NB4 (cell line): ENCODE results near the gene SPATA31D1.

Experiments used
- DNase-seq: peaks from one replicate; pipeline ENCODE4 v3.0.0; 2010; ENCODE audit warnings: low read depth
- H3K4me3 ChIP-seq: one replicate; pipeline ENCODE4 v1.5.1; 2011; ENCODE audit warnings: mild to moderate bottlenecking, low read depth, low read length, moderate library complexity
- MYC ChIP-seq: IDR thresholded peaks from 2 replicates; pipeline ENCODE4 v1.6.1; 2011; ENCODE audit warnings: low read depth, low read length
- POLR2A ChIP-seq: IDR thresholded peaks from 2 replicates; pipeline ENCODE4 v1.6.1; 2011; ENCODE audit warnings: mild to moderate bottlenecking; ENCODE audit not compliant: insufficient read length; ENCODE audit errors: extremely low read depth
- TF ChIP-seq, protein P1 (sequence below): IDR thresholded peaks from one replicate; pipeline ENCODE4 v1.5.1; 2012; ENCODE audit warnings: low read depth, low read length
- TF ChIP-seq, protein P2 (sequence below): IDR thresholded peaks from 2 replicates; pipeline ENCODE4 v1.6.1; 2011; ENCODE audit warnings: low read depth, low read length

SPATA31D1 gene

GRCh38 chr9:81980568-81980967 is 8.0 kb upstream of the SPATA31D1 start:
- no peak for DNase-seq
- no peak overlapping the region for H3K4me3 ChIP-seq
- TF ChIP-seq POLR2A (no peak), MYC (no peak)
- TF ChIP-seq, protein P1, sequence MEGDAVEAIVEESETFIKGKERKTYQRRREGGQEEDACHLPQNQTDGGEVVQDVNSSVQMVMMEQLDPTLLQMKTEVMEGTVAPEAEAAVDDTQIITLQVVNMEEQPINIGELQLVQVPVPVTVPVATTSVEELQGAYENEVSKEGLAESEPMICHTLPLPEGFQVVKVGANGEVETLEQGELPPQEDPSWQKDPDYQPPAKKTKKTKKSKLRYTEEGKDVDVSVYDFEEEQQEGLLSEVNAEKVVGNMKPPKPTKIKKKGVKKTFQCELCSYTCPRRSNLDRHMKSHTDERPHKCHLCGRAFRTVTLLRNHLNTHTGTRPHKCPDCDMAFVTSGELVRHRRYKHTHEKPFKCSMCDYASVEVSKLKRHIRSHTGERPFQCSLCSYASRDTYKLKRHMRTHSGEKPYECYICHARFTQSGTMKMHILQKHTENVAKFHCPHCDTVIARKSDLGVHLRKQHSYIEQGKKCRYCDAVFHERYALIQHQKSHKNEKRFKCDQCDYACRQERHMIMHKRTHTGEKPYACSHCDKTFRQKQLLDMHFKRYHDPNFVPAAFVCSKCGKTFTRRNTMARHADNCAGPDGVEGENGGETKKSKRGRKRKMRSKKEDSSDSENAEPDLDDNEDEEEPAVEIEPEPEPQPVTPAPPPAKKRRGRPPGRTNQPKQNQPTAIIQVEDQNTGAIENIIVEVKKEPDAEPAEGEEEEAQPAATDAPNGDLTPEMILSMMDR, result no peak
- TF ChIP-seq, protein P2, sequence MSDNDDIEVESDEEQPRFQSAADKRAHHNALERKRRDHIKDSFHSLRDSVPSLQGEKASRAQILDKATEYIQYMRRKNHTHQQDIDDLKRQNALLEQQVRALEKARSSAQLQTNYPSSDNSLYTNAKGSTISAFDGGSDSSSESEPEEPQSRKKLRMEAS, result no peak

DNA sequence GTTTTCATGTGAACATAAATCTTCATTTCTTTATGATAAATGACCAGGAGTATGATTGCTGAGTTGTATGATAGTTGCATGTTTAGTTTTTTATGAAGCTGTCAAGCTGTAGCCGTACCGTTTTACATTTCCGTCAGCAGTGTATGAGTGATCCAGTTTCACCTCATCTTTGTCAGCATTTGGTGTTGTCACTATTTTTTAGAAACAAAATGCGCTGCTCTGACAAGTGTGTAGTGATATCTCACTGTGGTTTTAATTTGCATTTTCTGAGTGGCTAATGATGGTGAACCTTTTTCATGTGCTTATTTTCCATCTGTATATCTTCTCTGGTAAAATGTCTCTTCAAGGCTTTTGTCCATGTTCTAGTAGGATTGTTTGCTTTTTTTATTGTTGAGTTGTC is 6.7 kb upstream of the SPATA31D1 start:
- TF ChIP-seq MYC (no peak), POLR2A (no peak)
- TF ChIP-seq, protein P2, result no peak
- TF ChIP-seq, protein P1, result no peak
- no peak for DNase-seq
- H3K4me3 ChIP-seq, result no peak overlapping the region

DNA sequence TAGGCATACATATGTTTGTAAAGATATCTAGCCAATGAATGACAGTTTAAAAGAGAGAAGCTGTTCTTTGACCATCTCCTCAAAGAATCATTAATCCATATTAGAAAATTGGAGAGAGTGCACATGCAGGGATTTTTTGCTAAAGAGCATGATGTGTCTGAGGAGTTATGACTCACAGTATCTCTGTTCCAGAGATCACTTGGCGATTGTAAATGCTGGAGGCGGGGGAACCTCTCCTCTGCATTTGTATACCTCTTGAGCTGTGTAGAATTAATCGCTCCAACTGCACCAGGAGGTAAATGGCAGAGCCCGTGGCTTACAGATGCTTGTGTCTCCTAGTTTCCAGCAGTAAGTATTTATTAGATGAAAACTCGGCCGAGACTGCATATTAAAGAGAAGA is 3.6 kb upstream of the SPATA31D1 start:
- no peak overlapping the region for H3K4me3 ChIP-seq
- TF ChIP-seq, protein P1, result no peak
- TF ChIP-seq POLR2A (no peak), MYC (no peak)
- TF ChIP-seq, protein P2, result no peak
- DNase-seq, result no peak

DNA sequence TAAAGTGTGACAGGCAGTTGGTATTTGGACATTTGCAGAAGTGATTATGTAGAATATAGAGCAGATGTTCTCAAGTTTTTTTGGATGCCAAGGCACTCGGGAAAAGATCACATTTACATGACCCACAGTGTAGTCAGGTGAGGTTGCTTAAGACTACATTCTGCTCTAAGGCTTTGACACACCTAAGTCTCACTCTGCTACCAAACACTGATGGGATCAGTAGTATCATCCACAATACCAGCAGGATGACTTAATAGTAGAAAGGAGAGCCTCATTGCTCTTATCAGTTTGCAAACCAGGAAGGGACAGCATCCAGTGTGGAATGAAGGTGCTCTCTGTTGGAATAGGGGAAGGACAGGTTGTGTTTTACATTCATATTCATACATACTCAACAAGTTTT is 2.5 kb upstream of the SPATA31D1 start:
- H3K4me3 ChIP-seq, result no peak overlapping the region
- TF ChIP-seq, protein P1, result no peak
- TF ChIP-seq POLR2A, result no peak
- TF ChIP-seq MYC, result no peak
- TF ChIP-seq, protein P2, result no peak
- no peak for DNase-seq

DNA sequence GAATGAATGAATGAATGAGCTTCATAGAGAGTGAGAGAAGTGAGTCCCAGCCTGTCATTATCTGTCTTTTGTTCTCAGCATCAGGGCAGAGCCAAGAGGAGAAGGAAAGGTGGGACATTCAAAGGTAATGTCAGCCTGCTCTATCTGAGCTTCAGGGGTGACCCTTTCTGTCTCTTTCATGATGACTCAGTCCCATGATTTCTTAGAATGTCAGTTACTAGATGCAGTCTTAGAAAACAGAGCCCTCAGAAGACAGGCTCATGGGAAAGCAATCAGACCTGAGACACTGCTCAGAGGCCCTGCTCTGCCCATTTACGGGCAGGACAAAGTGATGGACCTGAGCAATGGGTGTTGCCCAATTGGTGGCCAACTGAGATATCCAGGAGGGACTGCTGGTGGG is 1.1 kb downstream of the SPATA31D1 start:
- DNase-seq, result no peak
- TF ChIP-seq, protein P2, result no peak
- TF ChIP-seq MYC (no peak), POLR2A (no peak)
- TF ChIP-seq, protein P1, result no peak
- no peak overlapping the region for H3K4me3 ChIP-seq

- DNase-seq, result no peak
- TF ChIP-seq, protein P2, result no peak
- TF ChIP-seq POLR2A (no peak), MYC (no peak)
- TF ChIP-seq, protein P1, result no peak
- no peak overlapping the region for H3K4me3 ChIP-seq
Measured at GRCh38 chr9:81993656-81994055, 5.1 kb downstream of the SPATA31D1 start.
